HEK293 (cell line): Measurements from ENCODE around the gene REC8.
A peak's percentile ranks its signal among the peaks of the same experiment; 100 is the strongest.

ENCODE experiments used
- CTCF ChIA-PET: fragments of 350-600 bp; formaldehyde crosslinking; extraction: SDS; loops from one replicate; lab custom pipeline; 2021; ENCODE audit warnings: antibody characterized with exemption; lab: Yijun Ruan, JAX
- POLR2A ChIA-PET: fragments of 300-600 bp; formaldehyde crosslinking; extraction: SDS; loops from one replicate; lab custom pipeline; 2020; ENCODE audit warnings: antibody characterized with exemption, inconsistent platforms; lab: Yijun Ruan, JAX
- H3K27ac ChIP-seq: fragments of 200-500 bp; sonication (Bioruptor generic); 2 replicates; pipeline ENCODE4 v1.5.1; 2014; ENCODE audit warnings: low read depth, low read length, control low read depth, inconsistent platforms; ENCODE audit errors: extremely low read depth
- H3K36me3 ChIP-seq, 2 experiments: fragments of 200-500 bp in 1 of 2; sonication (Bioruptor generic) in 1 of 2; 1 replicate in 1 of 2; 2 replicates in 1 of 2; pipeline ENCODE4 v1.5.1; 2014 to 2017; ENCODE audit warnings: inconsistent platforms in 2 of 2, low read length in 2 of 2; ENCODE audit not compliant: control insufficient read depth in 2 of 2, insufficient read depth in 1 of 2
- H3K4me1 ChIP-seq: fragments of 200-500 bp; sonication (Bioruptor generic); 2 replicates; pipeline ENCODE4 v1.5.1; 2014; ENCODE audit warnings: mild to moderate bottlenecking, low read length, inconsistent platforms; ENCODE audit not compliant: control insufficient read depth, insufficient read depth
- H3K4me3 ChIP-seq: 2 replicates; pipeline ENCODE4 v1.5.1; 2011; ENCODE audit warnings: low read depth, mild to moderate bottlenecking, control low read depth, low read length, moderate library complexity
- H3K9me3 ChIP-seq: fragments of 200-500 bp; sonication (Bioruptor generic); 2 replicates; pipeline ENCODE4 v1.5.1; 2014; ENCODE audit warnings: low read depth, low read length, inconsistent platforms; ENCODE audit not compliant: control insufficient read depth, insufficient read depth
- GLI2 ChIP-seq: fragments of 450-650 bp; formaldehyde crosslinking; IDR thresholded peaks from 2 replicates; pipeline ENCODE4; 2017; ENCODE audit warnings: missing biosample characterization, missing genetic modification characterization, low read depth, borderline replicate concordance
- GLIS2 ChIP-seq: fragments of 450-650 bp; formaldehyde crosslinking; IDR thresholded peaks from 2 replicates; pipeline ENCODE4 v1.5.1; 2016; ENCODE audit warnings: missing biosample characterization, missing genetic modification characterization
- HOXC10 ChIP-seq: sonication (generic); formaldehyde crosslinking; IDR thresholded peaks from 2 replicates; pipeline ENCODE4 v1.8.1; 2023; ENCODE audit warnings: mild to moderate bottlenecking, missing genetic modification reagents
- IKZF3 ChIP-seq: fragments of 450-650 bp; IDR thresholded peaks from 2 replicates; pipeline ENCODE4 v1.5.0; 2018; ENCODE audit warnings: missing biosample characterization, mild to moderate bottlenecking, missing genetic modification characterization, moderate library complexity
- INSM2 ChIP-seq: fragments of 450-650 bp; formaldehyde crosslinking; IDR thresholded peaks from 2 replicates; pipeline ENCODE4 v1.5.1; 2016; ENCODE audit warnings: missing biosample characterization, missing genetic modification characterization
- KLF9 ChIP-seq: fragments of 450-650 bp; formaldehyde crosslinking; IDR thresholded peaks from 2 replicates; pipeline ENCODE4 v1.5.1; 2016; ENCODE audit warnings: missing biosample characterization, missing genetic modification characterization, low read depth
- MZF1 ChIP-seq: fragments of 450-650 bp; formaldehyde crosslinking; IDR thresholded peaks from 2 replicates; pipeline ENCODE4 v1.5.1; 2017; ENCODE audit warnings: missing biosample characterization, missing genetic modification characterization, borderline replicate concordance
- OSR2 ChIP-seq: fragments of 450-650 bp; formaldehyde crosslinking; IDR thresholded peaks from 2 replicates; pipeline ENCODE4 v1.5.1; 2016; ENCODE audit warnings: missing biosample characterization, missing genetic modification characterization
- PATZ1 ChIP-seq: fragments of 450-650 bp; formaldehyde crosslinking; IDR thresholded peaks from 2 replicates; pipeline ENCODE4 v1.5.1; 2016; ENCODE audit warnings: missing biosample characterization, missing genetic modification characterization
- PRDM4 ChIP-seq: fragments of 450-650 bp; formaldehyde crosslinking; IDR thresholded peaks from 2 replicates; pipeline ENCODE4 v1.5.1; 2017; ENCODE audit warnings: missing biosample characterization, missing genetic modification characterization
- SETDB1 ChIP-seq: IDR thresholded peaks from one replicate; pipeline ENCODE4 v1.6.1; 2017; ENCODE audit warnings: mild to moderate bottlenecking, low read length, moderate library complexity, mixed read lengths; ENCODE audit not compliant: insufficient read length
- SP2 ChIP-seq: fragments of 450-650 bp; formaldehyde crosslinking; IDR thresholded peaks from 2 replicates; pipeline ENCODE4 v1.5.1; 2016; ENCODE audit warnings: missing biosample characterization, missing genetic modification characterization
- SP3 ChIP-seq: fragments of 450-650 bp; formaldehyde crosslinking; IDR thresholded peaks from 2 replicates; pipeline ENCODE4 v1.5.1; 2016; ENCODE audit warnings: missing biosample characterization, missing genetic modification characterization
- ZBTB10 ChIP-seq: fragments of 450-650 bp; formaldehyde crosslinking; IDR thresholded peaks from 2 replicates; pipeline ENCODE4 v1.5.1; 2016; ENCODE audit warnings: missing biosample characterization, missing genetic modification characterization
- ZBTB20 ChIP-seq: fragments of 450-650 bp; formaldehyde crosslinking; IDR thresholded peaks from 2 replicates; pipeline ENCODE4 v1.5.1; 2016; ENCODE audit warnings: missing biosample characterization, missing genetic modification characterization
- ZBTB21 ChIP-seq: fragments of 450-650 bp; formaldehyde crosslinking; IDR thresholded peaks from 2 replicates; pipeline ENCODE4 v1.5.1; 2017; ENCODE audit warnings: missing biosample characterization, missing genetic modification characterization
- ZNF121 ChIP-seq: fragments of 450-650 bp; formaldehyde crosslinking; IDR thresholded peaks from 2 replicates; pipeline ENCODE4 v1.5.1; 2016; ENCODE audit warnings: missing biosample characterization, missing genetic modification characterization
- ZNF133 ChIP-seq: fragments of 450-650 bp; formaldehyde crosslinking; IDR thresholded peaks from 2 replicates; pipeline ENCODE4 v1.5.1; 2016; ENCODE audit warnings: missing biosample characterization, missing genetic modification characterization
- ZNF324 ChIP-seq: fragments of 450-650 bp; formaldehyde crosslinking; IDR thresholded peaks from 2 replicates; pipeline ENCODE4 v1.5.1; 2016; ENCODE audit warnings: missing biosample characterization, missing genetic modification characterization
- ZNF423 ChIP-seq: fragments of 450-650 bp; formaldehyde crosslinking; IDR thresholded peaks from 2 replicates; pipeline ENCODE4 v1.5.1; 2016; ENCODE audit warnings: missing biosample characterization, missing genetic modification characterization
- ZNF433 ChIP-seq: fragments of 450-650 bp; formaldehyde crosslinking; IDR thresholded peaks from 2 replicates; pipeline ENCODE4 v1.5.1; 2016; ENCODE audit warnings: missing biosample characterization, missing genetic modification characterization, low read depth
- ZNF548 ChIP-seq: fragments of 450-650 bp; formaldehyde crosslinking; IDR thresholded peaks from 2 replicates; pipeline ENCODE4 v1.5.1; 2016; ENCODE audit warnings: missing biosample characterization, missing genetic modification characterization
- ZNF580 ChIP-seq: fragments of 450-650 bp; formaldehyde crosslinking; IDR thresholded peaks from 2 replicates; pipeline ENCODE4 v1.5.1; 2016; ENCODE audit warnings: missing biosample characterization, missing genetic modification characterization
- ZNF600 ChIP-seq: fragments of 450-650 bp; formaldehyde crosslinking; IDR thresholded peaks from 2 replicates; pipeline ENCODE4 v1.5.1; 2016; ENCODE audit warnings: missing biosample characterization, missing genetic modification characterization
- ZNF660 ChIP-seq: fragments of 450-650 bp; IDR thresholded peaks from 2 replicates; pipeline ENCODE4 v1.5.1; 2018; ENCODE audit warnings: missing biosample characterization, mild to moderate bottlenecking, missing genetic modification characterization
- ZNF707 ChIP-seq: fragments of 450-650 bp; formaldehyde crosslinking; IDR thresholded peaks from 2 replicates; pipeline ENCODE4 v1.5.1; 2016; ENCODE audit warnings: missing biosample characterization, missing genetic modification characterization

Gene REC8

GRCh38 chr14:24195186-24196070 lies 23.5 kb downstream of the REC8 start, which contains the start of gene TM9SF1:
TM9SF1 (minus strand) TSS chr14:24195441; CDS start chr14:24195019, 422 bp downstream.
- H3K4me3 ChIP-seq: peak within 1 kb of the TSS; percentile 89
- ChIA-PET CTCF (interaction anchor here (0.6 to 2.4 kb wide), 3 partner anchors 35 to 235 kb away, joined by 3 to 10 read pairs (median 3); partner anchors contain the start of gene IRF9), POLR2A (interaction anchor here (0.6 to 4.1 kb wide), 21 partner anchors 8 to 159 kb away, joined by 3 to 43 read pairs (median 5); partner anchors contain the start of genes CHMP4A, CIDEB, DCAF11 and EMC9)
- peaks cover 10 to 46% of the 10 kb centered on the region in 2 experiments for H3K36me3 ChIP-seq
- H3K4me1 ChIP-seq: peaks cover 4% of the 10 kb centered on the region; the same call in 1 of the 2 replicates
- peak within 1 kb of the TSS; percentile 97 for H3K27ac ChIP-seq
- H3K9me3 ChIP-seq: no peaks in the 10 kb centered on the region
- peak; percentile 78 for TF ChIP-seq SP3 (tag by site-specific recombination)
- peak; percentile 73 for TF ChIP-seq ZNF600 (tag by site-specific recombination)
- no peak for TF ChIP-seq IKZF3 (tag by site-specific recombination)
- peak; percentile 94 for TF ChIP-seq ZBTB20 (tag by site-specific recombination)
- TF ChIP-seq ZNF580: peak; percentile 82
- TF ChIP-seq ZBTB10: peak; percentile 52
- TF ChIP-seq ZNF660 (tag by site-specific recombination): 0 out of 2 replicates have a peak, but pooled peaks have one; percentile 20
- TF ChIP-seq PATZ1 (tag by site-specific recombination): peak; percentile 92
- TF ChIP-seq SETDB1: peak; percentile 19
- no peak for TF ChIP-seq ZNF433
- peak; percentile 29; the same call in 1 of the 2 replicates for TF ChIP-seq KLF9 (tag by site-specific recombination)
- peak; percentile 48 for TF ChIP-seq ZBTB21 (tag by site-specific recombination)
- no peak for TF ChIP-seq ZNF548 (tag by site-specific recombination)
- TF ChIP-seq ZNF121 (tag by site-specific recombination): peak; percentile 48; the same call in 1 of the 2 replicates
- no peak for TF ChIP-seq ZNF707 (tag by site-specific recombination)
- TF ChIP-seq INSM2 (tag by site-specific recombination): peak; percentile 23; the same call in 1 of the 2 replicates
- TF ChIP-seq MZF1: no peak
- TF ChIP-seq GLI2 (tag by site-specific recombination): peak; percentile 6; the same call in 1 of the 2 replicates
- peak; percentile 88 for TF ChIP-seq GLIS2 (tag by site-specific recombination)
- peak; percentile 100 for TF ChIP-seq ZNF423 (tag by site-specific recombination)
- peak; percentile 71 for TF ChIP-seq SP2
- 0 out of 2 replicates have a peak, but pooled peaks have one; percentile 17 for TF ChIP-seq PRDM4 (tag by site-specific recombination)
- TF ChIP-seq ZNF133 (tag by site-specific recombination): no peak
- TF ChIP-seq HOXC10 (CRISPR knock-in tag): no peak
- peak; percentile 15; the same call in 1 of the 2 replicates for TF ChIP-seq OSR2 (tag by site-specific recombination)
- TF ChIP-seq ZNF324 (tag by site-specific recombination): peak; percentile 88; the same call in 1 of the 2 replicates
